OCI-LY1 (cell line): ENCODE data around the gene HDAC11.

Experiments used
- EZH2 ChIP-seq: fragments of 200-600 bp; sonication (generic), shearing (Covaris generic); IDR thresholded peaks from 2 replicates; pipeline ENCODE4 v1.8.0; 2017; ENCODE audit warnings: borderline replicate concordance, mixed run types, mild to moderate bottlenecking, antibody characterized with exemption, low read length, moderate library complexity, mixed read lengths
- TF ChIP-seq, protein P1 (sequence below): fragments of 200-600 bp; sonication (generic), shearing (Covaris generic); IDR thresholded peaks from 2 replicates; pipeline ENCODE4 v1.5.1; 2017; ENCODE audit warnings: mild to moderate bottlenecking, antibody characterized with exemption, low read length, moderate library complexity, mixed read lengths

GRCh38 chr3:13555753-13556152, 75.6 kb downstream of the HDAC11 start:
- TF ChIP-seq, protein P1, sequence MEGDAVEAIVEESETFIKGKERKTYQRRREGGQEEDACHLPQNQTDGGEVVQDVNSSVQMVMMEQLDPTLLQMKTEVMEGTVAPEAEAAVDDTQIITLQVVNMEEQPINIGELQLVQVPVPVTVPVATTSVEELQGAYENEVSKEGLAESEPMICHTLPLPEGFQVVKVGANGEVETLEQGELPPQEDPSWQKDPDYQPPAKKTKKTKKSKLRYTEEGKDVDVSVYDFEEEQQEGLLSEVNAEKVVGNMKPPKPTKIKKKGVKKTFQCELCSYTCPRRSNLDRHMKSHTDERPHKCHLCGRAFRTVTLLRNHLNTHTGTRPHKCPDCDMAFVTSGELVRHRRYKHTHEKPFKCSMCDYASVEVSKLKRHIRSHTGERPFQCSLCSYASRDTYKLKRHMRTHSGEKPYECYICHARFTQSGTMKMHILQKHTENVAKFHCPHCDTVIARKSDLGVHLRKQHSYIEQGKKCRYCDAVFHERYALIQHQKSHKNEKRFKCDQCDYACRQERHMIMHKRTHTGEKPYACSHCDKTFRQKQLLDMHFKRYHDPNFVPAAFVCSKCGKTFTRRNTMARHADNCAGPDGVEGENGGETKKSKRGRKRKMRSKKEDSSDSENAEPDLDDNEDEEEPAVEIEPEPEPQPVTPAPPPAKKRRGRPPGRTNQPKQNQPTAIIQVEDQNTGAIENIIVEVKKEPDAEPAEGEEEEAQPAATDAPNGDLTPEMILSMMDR, result no peak
- TF ChIP-seq EZH2, result no peak
